ENCODE data around the gene CFAP46. TPM values are rescaled to one million over a fixed set of nuclear protein-coding genes. Genes with fewer than 3 reads are reported as not detected.

Gene CFAP46
- total RNA-seq, 4 donors from 2014 or later = not detected

GRCh38 chr10:132858121-132859081 is 84.0 kb downstream of the CFAP46 start:
- peak in 2 of 3 donors; percentile 7 to 42 for DNase-seq
- Histone ChIP-seq H3K4me3 (no peak overlapping the region), H3K9me3 (peaks cover 0 to 3% (median 0%) of the 10 kb centered on the region in 4 donors), H3K4me1 (no peaks in the 10 kb centered on the region), H3K36me3 (no peaks in the 10 kb centered on the region), H3K27ac (no peak overlapping the region), H3K27me3 (no peaks in the 10 kb centered on the region)
- TF ChIP-seq CTCF (IDR thresholded peaks at IDR 0.05) (no peak), POLR2A (IDR thresholded peaks at IDR 0.05) (no peak)

GRCh38 chr10:132856869-132857524 is 85.4 kb downstream of the CFAP46 start:
- no peak overlapping the region for H3K27ac ChIP-seq
- DNase-seq = peak in 1 of 3 donors; percentile 12
- no peak for TF ChIP-seq CTCF (IDR thresholded peaks at IDR 0.05)
- no peak overlapping the region for H3K4me3 ChIP-seq
- peaks cover 0 to 3% (median 0%) of the 10 kb centered on the region in 4 donors for H3K9me3 ChIP-seq
- H3K36me3 ChIP-seq = no peaks in the 10 kb centered on the region
- H3K4me1 ChIP-seq = no peaks in the 10 kb centered on the region
- H3K27me3 ChIP-seq = no peaks in the 10 kb centered on the region

- TF ChIP-seq CTCF (IDR thresholded peaks at IDR 0.05) (no peak), POLR2A (IDR thresholded peaks at IDR 0.05) (no peak)
- Histone ChIP-seq H3K9me3 (peaks cover 0 to 3% (median 0%) of the 10 kb centered on the region in 4 donors), H3K27me3 (no peaks in the 10 kb centered on the region), H3K4me1 (no peaks in the 10 kb centered on the region), H3K4me3 (no peak overlapping the region), H3K36me3 (no peaks in the 10 kb centered on the region), H3K27ac (no peak overlapping the region)
- DNase-seq = peak in 1 of 3 donors; percentile 26
These were observed 86.5 kb downstream of the CFAP46 start for GRCh38 chr10:132855889-132856288.

- no peak overlapping the region for H3K27ac ChIP-seq
- no peaks in the 10 kb centered on the region for H3K36me3 ChIP-seq
- no peaks in the 10 kb centered on the region for H3K27me3 ChIP-seq
- H3K4me3 ChIP-seq = no peak overlapping the region
- no peaks in the 10 kb centered on the region for H3K4me1 ChIP-seq
- peaks cover 0 to 3% (median 0%) of the 10 kb centered on the region in 4 donors for H3K9me3 ChIP-seq
- TF ChIP-seq POLR2A (IDR thresholded peaks at IDR 0.05) = no peak
- no peak for TF ChIP-seq CTCF (IDR thresholded peaks at IDR 0.05)
- DNase-seq = no peak
These were observed 90.9 kb downstream of the CFAP46 start for GRCh38 chr10:132851451-132851850.

- Histone ChIP-seq H3K4me1 (no peaks in the 10 kb centered on the region), H3K27me3 (no peaks in the 10 kb centered on the region), H3K4me3 (no peak overlapping the region), H3K27ac (no peak overlapping the region), H3K9me3 (peaks cover 0 to 2% (median 0%) of the 10 kb centered on the region in 4 donors), H3K36me3 (no peaks in the 10 kb centered on the region)
- DNase-seq = peak in 1 of 3 donors; percentile 38
- no peak for TF ChIP-seq POLR2A (IDR thresholded peaks at IDR 0.05)
These were observed 91.5 kb downstream of the CFAP46 start for GRCh38 chr10:132850896-132851295.

- peak in 2 of 3 donors; percentile 21 to 30 for DNase-seq
- no peak for TF ChIP-seq CTCF (IDR thresholded peaks at IDR 0.05)
- TF ChIP-seq POLR2A (IDR thresholded peaks at IDR 0.05) = no peak
- Histone ChIP-seq H3K27ac (no peak overlapping the region), H3K27me3 (no peaks in the 10 kb centered on the region), H3K4me3 (no peak overlapping the region), H3K9me3 (no peaks in the 10 kb centered on the region), H3K36me3 (no peaks in the 10 kb centered on the region), H3K4me1 (no peaks in the 10 kb centered on the region)
These were observed 92.1 kb downstream of the CFAP46 start for GRCh38 chr10:132850246-132850645.

All from Peyer's patch (tissue), 4 donors.